Testis (tissue), 3 donors: ENCODE measurements around the gene MCC. TPM values are rescaled to one million over a fixed set of nuclear protein-coding genes. Genes with fewer than 3 reads are reported as not detected.

Experiments used
- DNase-seq: peaks from one replicate; pipeline ENCODE4 v3.0.0-alpha.2; 2019
- H3K27ac ChIP-seq, 2 donors: fragments of 200-600 bp; sonication (generic); one replicate each; pipeline ENCODE4 v1.5.1; 2019
- H3K27me3 ChIP-seq: fragments of 200-600 bp; sonication (generic); one replicate; pipeline ENCODE4 v1.5.1; 2019
- H3K36me3 ChIP-seq: fragments of 200-600 bp; sonication (generic); one replicate; pipeline ENCODE4 v1.5.1; 2017; ENCODE audit warnings: low read depth; ENCODE audit errors: missing control alignments
- H3K4me1 ChIP-seq: fragments of 200-600 bp; sonication (generic); one replicate; pipeline ENCODE4 v1.5.1; 2019
- H3K4me3 ChIP-seq, 2 donors: fragments of 200-600 bp; sonication (generic); one replicate each; pipeline ENCODE4 v1.5.1; 2017 to 2019
- H3K9me3 ChIP-seq: fragments of 200-600 bp; sonication (generic); one replicate; pipeline ENCODE4 v1.5.1; 2017
- CTCF ChIP-seq, 3 experiments: fragments of 450-650 bp in 2 of 3; fragments of 200-600 bp in 1 of 3; sonication (generic) in 1 of 3; IDR thresholded peaks; one replicate each; pipeline ENCODE4 v1.5.1; 2016 to 2019; ENCODE audit warnings: antibody characterized with exemption in 3 of 3, mild to moderate bottlenecking in 2 of 3, moderate library complexity in 1 of 3
- POLR2A ChIP-seq: fragments of 450-650 bp; IDR thresholded peaks from one replicate; pipeline ENCODE4 v1.6.1; 2017; ENCODE audit warnings: antibody characterized with exemption, mild to moderate bottlenecking, moderate library complexity
- WGBS, 2 donors: methylation state at CpG; one replicate each; pipeline ENCODE4 v1.1.5; 2018; 5-methylcytosine and 5-hydroxymethylcytosine counted together
- intact Hi-C: fragments of 100-400 bp; cut with DNase I; formaldehyde crosslinking; loops from one replicate; pipeline ENCODE4 v1.15.1; 2023; ENCODE audit warnings: low total_unique reads
- polyA plus RNA-seq: library from polyadenylated mRNA; stranded (reverse); fragments of 350-450 nt; fragmentation: Illumina TruSeq; extraction: RNeasy Lipid Tissue Mini Kit (QIAGEN cat#74804); gene quantifications from one replicate; pipeline ENCODE4 v1.2.3, GENCODE V29; 2014; ENCODE audit warnings: low read depth, low replicate concordance; ENCODE audit not compliant: insufficient read depth
- total RNA-seq, 2 donors: library from RNA; depleted of rRNA; stranded (reverse); fragments of >200 nt; gene quantifications; one replicate each; pipeline ENCODE4 v1.2.3, GENCODE V29; 2016

The MCC gene
- total and polyA plus RNA-seq, 3 donors from 2014 or later, result 7.1 to 23.7 (median 21.4) TPM

- TF ChIP-seq POLR2A (no peak), CTCF (IDR thresholded peaks at IDR 0.05) (no peak)
- Histone ChIP-seq H3K27me3 (no peaks in the 10 kb centered on the region), H3K4me3 (no peak overlapping the region), H3K27ac (no peak overlapping the region), H3K4me1 (no peaks in the 10 kb centered on the region), H3K9me3 (no peaks in the 10 kb centered on the region), H3K36me3 (no peaks in the 10 kb centered on the region)
- WGBS, 2 donors, result 88 to 98% methylated on average over 3 of the region's 3 CpGs
- no peak for DNase-seq
- intact Hi-C loops, result no loop called here
Measured at GRCh38 chr5:113376640-113377039, 111.6 kb downstream of the MCC start.

DNA sequence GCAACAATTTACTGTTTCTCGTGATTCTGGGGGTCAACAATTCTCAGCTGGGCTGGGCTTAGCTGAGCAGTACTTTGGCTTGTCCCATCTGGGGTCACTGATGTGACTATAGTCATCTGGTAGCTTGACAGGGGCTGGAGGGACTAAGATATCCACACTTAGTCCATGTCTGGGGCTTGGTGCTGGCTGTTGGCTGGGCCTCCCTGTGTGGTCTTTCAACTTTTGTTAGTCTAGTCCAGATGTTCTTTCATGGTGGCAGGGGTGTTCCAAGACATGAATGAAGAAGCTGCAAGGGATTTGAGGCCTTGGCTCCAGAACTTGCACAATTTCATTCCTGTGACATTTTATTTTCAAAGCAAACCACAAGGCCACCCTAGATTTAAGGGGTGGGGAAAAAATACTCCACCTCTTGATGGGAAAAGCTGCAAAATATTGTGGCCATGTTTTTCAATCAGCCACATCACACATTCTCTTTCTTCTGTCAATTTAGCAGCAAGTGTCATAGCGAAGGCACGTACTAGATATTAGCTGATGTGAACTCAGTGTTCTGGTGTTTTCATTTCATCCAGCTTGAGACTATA lies 112.7 kb downstream of the MCC start:
- no peak for DNase-seq
- no peaks in the 10 kb centered on the region for H3K9me3 ChIP-seq
- H3K36me3 ChIP-seq, result no peaks in the 10 kb centered on the region
- no peaks in the 10 kb centered on the region for H3K27me3 ChIP-seq
- no peak overlapping the region for H3K4me3 ChIP-seq
- WGBS, 2 donors, result 75 to 78% methylated on average over 3 of the region's 3 CpGs
- TF ChIP-seq CTCF (IDR thresholded peaks at IDR 0.05), result no peak
- TF ChIP-seq POLR2A, result no peak
- H3K27ac ChIP-seq, result no peak overlapping the region
- intact Hi-C loops, result no loop called here
- H3K4me1 ChIP-seq, result no peaks in the 10 kb centered on the region

DNA sequence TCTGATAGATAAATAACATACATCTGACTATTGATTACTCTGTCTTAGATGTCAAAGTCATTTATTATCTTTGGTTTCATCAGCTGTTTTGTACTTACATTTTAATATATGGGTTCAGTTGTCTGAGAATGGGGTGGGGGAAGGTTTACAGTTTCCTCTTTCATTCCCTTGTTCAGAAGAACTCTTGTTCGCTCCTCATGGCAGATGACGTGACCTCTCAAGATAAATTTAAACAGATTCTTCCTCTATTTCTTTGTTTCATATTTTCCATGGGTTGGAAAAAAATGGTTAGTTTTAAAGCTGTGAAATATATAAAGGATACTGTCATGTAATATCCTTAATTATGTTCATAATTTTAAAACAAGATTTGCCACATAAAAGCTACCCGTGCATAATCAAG lies 114.8 kb downstream of the MCC start:
- Histone ChIP-seq H3K9me3 (no peaks in the 10 kb centered on the region), H3K27me3 (no peaks in the 10 kb centered on the region), H3K27ac (no peak overlapping the region), H3K4me3 (no peak overlapping the region), H3K4me1 (no peaks in the 10 kb centered on the region), H3K36me3 (no peaks in the 10 kb centered on the region)
- intact Hi-C loops, result no loop called here
- TF ChIP-seq POLR2A, result no peak
- no peak for TF ChIP-seq CTCF (IDR thresholded peaks at IDR 0.05)
- DNase-seq, result no peak
- WGBS, 2 donors, result 81 to 84% methylated on average over 3 of the region's 3 CpGs

DNA sequence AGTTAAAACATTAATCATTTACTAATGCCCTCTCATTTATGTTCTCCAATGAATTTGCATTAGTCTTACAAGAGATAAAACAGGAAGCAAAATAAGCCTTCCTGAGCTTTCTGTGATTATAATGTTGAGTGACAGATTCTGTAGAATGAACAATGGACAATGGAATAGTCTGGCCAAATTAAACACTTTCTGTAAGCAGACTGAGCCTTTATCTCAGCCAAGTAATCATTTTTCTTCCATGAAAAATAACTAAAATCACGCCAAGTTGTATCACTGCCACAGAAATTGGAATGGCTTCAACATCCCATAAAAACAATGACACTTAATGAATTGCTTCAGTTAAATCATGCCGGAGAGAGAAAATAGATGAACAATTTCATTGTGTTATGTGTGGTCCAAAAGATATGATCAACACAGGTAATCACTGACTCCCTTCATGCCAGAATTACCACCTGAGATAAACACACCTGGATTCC lies 116.5 kb downstream of the MCC start:
- WGBS, 2 donors, result 34 to 40% methylated on average over 2 of the region's 2 CpGs
- Histone ChIP-seq H3K4me3 (no peak overlapping the region), H3K9me3 (no peaks in the 10 kb centered on the region), H3K36me3 (no peaks in the 10 kb centered on the region), H3K27me3 (no peaks in the 10 kb centered on the region), H3K4me1 (no peaks in the 10 kb centered on the region), H3K27ac (no peak overlapping the region)
- no peak for DNase-seq
- intact Hi-C loops, result no loop called here
- TF ChIP-seq CTCF (IDR thresholded peaks at IDR 0.05) (no peak), POLR2A (no peak)

DNA sequence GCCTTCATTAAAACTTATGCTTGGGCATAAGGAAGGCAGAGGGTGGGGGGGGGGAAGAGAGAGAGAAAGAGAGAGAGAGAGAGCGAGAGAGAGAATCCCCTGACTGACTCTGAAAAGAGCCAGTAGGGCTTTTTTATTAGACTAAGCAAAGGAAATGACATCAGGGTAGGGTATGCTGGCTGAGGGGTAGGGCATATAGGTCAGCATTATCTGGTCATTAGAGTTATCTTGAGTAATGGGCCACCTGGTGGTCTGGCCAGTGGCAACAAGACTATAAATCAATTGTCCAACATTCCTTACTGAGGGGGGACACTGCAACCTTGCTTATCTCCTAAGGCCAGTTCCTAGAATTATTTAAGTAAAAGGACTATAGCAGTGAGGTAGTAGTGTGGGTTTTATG lies 120.7 kb downstream of the MCC start:
- WGBS, 2 donors, result 83 to 96% methylated on average over 1 of the region's 1 CpG
- intact Hi-C loops, result no loop called here

More for the DNA sequence above, 120.7 kb downstream of the MCC start:
- TF ChIP-seq POLR2A, result no peak
- TF ChIP-seq CTCF (IDR thresholded peaks at IDR 0.05), result no peak
- no peaks in the 10 kb centered on the region for H3K27me3 ChIP-seq
- no peaks in the 10 kb centered on the region for H3K36me3 ChIP-seq
- no peak for DNase-seq
- H3K4me1 ChIP-seq, result no peaks in the 10 kb centered on the region
- H3K4me3 ChIP-seq, result no peak overlapping the region
- H3K27ac ChIP-seq, result no peak overlapping the region
- H3K9me3 ChIP-seq, result no peaks in the 10 kb centered on the region
